Measurements from ENCODE around the gene CDH23. TPM values are rescaled to one million over a fixed set of nuclear protein-coding genes. Genes with fewer than 3 reads are reported as not detected.

The CDH23 gene
- total RNA-seq, 1 donor from 2014 or later, result 20.9 TPM

DNA sequence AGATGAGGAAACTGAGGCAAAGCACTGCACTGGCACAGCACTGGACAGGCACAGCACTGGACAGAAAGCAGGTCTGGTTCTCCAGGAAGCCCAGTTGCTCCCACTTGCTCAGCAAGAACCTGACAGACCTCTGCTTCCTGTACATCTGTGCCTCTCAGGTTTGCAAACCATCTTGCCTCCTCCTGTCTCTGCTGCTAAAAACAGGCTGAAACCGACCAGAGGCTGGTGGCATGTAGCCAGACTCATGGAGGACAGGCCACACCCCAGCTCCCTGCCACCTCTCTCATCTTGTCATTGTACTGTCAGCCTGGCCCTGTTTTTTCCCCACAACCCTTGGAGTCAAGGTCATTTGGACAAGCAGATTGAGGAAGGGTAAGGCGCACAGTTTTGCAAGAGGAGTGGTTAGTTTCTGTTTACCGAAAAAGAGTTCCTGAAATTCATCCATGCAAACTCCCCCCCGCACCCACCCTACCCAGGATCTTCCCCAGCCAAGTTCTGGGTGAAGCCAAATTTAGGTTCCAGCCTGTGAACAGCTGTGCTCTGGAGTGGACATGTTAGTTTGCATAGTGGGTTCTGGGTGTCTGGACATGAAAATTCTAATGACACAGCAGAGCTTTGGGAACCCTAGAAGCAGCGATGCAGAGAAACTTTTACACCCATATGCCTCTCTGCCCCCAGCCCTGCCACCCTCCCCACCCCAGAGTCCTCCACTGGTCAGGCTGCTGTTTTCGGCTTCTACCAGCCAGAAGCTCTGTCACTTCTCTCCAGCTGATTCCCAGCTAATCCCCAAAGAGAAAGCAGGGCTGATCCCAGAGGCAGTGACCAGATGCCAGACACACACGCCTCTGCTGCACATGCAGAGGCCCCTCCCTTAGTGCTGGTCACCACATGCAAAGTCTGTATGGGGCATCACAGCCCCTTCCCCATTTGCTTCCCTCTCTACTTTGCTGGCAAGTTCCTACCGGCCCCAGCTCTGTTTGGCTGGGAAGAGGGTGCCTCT lies 331.3 kb downstream of the CDH23 start:
- no peak for DNase-seq (ENCODE audit: low spot score)
- peak; percentile 36 for ATAC-seq

DNA sequence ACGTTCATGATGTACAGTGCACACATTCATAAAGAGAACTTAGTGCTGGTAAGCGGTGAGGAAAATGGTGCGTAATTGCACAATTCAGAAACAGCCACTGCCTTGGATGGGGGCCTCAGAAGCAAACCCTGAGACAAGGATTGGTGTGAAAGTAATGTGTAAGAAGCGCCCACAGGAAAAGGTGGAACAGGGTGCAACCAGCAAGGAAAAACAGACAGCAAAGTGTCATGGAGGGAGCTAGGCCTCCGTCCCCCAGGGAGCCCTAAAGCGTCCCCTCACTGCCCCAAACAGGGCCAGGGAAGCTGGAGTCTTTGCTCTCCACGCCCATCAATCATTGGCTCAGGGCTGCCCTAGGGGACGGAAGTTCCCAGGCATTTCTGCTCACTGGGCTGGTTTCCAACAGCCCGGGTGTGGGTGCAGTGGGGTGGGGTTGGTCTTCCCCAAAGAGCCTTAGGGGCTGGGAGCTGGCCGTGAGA lies 332.5 kb downstream of the CDH23 start:
- no peak for DNase-seq (ENCODE audit: low spot score)
- ATAC-seq, result peak; percentile 42

DNA sequence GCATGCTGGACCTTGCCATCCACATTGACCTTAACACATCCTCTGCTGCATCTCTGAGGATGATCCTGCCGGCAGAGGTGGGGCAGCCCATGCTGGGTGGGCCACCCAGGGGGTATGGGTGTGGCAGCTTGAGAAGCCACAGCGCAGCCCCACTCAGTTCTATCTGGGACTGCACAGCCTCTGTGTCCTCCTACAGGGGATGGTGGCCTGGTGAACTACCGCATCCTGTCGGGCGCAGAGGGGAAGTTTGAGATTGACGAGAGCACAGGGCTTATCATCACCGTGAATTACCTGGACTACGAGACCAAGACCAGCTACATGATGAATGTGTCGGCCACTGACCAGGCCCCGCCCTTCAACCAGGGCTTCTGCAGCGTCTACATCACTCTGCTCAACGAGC lies 335.1 kb downstream of the CDH23 start:
- ATAC-seq (no peak), DNase-seq (ENCODE audit: low spot score) (no peak)

DNA sequence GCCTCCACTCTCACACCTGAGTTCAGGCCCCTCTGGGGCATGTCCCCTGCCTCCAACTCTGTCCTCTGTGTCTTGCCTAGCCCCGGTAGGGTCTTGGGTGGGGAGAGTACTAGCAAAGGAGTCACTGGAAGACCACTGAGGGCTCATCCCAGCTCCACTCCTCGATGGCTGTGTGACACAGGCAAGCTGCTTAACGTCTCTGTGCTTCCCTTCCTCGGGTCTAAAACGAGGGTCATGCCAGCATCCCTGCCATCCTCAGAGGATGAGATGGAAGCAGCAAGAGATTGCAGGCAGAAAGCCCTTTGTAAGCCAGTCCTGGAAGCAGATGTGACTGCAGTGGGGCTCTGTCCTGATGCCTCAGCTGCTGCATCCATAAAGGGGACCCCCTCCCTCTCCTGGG lies 338.1 kb downstream of the CDH23 start:
- ATAC-seq, result no peak

DNA sequence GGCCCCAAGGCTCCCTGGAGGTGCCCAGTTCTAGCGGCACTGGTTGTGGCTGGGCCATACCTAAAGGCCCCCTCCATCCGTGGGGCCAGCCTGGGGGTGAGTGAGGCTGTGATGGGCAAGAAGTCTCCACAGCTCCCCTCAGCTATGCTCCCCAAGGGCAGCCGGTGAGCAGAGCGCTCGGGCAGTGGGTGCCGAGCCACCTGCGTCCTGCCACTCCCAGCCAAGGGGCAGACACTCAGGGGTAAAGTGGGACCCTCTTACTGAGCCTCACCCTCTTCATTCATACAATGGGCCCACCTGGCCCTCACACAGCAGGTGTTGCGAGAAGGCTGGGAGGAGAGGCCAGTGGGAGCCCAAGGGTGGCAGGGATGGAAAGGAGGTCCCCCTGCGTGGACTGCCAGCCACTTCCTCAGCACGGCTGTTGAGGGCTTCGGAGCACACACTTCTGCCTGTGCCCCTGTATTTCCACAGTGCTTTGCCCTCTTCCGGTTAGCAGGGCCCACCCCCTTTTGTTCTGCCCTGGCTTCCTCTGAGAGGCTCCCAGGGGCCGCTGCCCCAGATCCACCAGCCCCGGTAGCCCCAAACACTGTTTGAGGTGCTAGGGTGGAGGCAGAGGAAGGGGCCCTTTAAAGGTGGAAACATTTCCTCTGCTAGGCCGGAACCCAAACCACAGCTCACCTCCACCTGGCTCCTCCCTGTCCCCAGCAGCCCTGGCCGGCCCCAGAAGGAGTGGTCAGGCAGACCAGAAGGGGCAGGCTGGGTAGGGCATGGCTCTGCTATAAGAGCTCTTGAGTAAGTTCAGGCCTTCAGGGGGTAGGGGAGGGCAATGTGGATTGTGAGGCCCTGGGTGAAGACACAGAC lies 339.2 kb downstream of the CDH23 start:
- no peak for DNase-seq (ENCODE audit: low spot score)
- ATAC-seq, result peak; percentile 26

More for the DNA sequence above, 338.1 kb downstream of the CDH23 start:
- DNase-seq (ENCODE audit: low spot score), result no peak

DNA sequence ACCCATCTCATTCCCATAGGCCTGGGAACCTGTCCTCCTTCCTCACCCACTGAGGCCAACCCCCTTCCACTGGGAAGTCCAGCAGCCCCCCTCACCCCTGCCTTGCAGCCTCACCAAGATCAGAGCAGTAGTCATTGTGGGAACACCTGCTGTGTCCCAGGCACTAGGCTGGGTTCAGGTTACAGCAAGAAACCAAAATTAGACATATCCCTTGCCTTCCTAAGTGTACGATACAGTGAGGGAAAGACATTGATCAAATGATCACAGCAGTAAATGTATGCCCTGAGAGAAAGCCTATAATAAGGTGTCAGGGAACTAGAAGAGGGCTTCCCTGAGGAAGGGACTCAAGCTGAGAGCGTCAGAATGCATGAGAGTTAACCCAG lies 339.8 kb downstream of the CDH23 start:
- no peak for DNase-seq (ENCODE audit: low spot score)
- ATAC-seq, result no peak

DNA sequence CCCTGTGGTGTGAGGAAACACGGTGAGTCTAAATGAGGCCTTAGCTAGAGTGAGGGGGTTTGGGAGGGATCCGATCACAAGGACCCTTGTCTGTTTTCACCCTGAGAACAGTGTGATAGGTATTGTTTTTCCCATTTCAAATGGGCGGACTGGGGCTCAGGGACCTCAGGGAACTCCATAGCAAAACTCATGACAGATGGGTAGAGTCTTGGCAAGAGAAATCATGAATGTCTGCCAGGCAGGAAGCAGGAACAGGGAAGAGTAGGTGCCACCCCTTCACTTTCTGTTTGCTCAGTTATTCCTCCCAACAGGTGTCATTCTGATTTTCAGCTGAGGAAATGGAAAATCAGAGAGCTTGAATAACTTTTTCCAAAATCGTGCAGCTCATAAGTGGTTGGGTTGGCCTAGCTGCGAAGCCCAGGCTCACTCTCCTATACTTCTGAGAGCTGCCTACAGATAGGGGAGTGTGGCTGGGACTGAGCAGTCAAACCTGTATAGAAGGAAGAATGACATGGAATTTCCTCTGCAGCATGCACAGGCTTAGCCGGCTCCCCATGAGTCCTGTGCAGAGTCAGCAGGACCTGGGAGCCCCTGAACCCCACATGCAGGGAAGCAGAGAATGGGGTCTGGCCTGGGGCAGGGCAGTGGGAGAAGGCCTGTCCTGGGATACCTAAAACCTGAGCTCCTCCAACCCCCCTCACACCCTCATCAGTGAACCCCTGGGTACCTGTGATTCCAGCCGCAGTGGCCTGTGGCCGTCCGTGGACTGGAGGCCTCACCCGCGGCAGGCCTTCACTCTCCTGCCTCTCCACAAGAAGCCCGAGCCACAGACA lies 340.5 kb downstream of the CDH23 start:
- peak; percentile 42 for ATAC-seq
- no peak for DNase-seq (ENCODE audit: low spot score)

DNA sequence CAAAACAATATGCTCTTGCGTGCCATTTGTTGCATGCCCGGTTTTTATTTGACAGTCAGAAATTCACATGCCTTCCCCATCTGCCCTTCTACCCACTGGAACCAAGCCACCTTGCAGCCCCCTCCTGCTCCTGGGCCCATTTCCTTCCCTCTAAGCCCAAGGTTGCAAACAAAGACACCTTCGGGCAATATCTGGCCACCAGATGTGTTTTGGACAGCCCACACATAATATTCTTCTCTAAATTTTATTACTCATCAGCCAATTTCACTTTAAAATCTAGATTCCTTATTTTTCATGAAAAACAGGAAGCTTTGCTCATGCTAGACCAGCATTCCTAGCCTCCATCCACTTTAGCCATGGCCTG lies 341.1 kb downstream of the CDH23 start:
- ATAC-seq, result no peak
- no peak for DNase-seq (ENCODE audit: low spot score)

DNA sequence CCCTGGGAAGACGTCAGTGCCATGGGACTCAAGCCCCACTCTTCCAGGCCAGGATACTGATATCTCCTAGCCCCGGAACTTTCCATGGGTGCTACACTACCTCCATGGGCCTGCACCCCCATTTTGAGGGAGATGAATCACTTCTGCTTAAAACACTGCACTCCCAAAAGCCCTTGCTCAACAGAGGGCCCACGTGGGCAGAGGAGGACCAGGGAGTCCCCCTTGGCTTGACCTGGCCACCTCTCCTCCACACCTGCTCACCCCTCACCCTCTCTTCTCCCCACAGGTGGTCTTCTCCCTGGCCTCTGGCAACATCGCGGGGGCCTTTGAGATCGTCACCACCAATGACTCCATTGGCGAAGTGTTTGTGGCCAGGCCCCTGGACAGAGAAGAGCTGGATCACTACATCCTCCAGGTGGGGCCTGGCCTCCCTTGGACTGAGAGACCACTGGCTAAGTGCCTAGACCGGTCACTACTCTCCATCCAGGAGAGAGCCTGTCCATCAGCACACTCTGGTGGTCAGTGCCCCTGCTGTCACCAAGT lies 342.7 kb downstream of the CDH23 start:
- DNase-seq (ENCODE audit: low spot score), result no peak
- no peak for ATAC-seq

DNA sequence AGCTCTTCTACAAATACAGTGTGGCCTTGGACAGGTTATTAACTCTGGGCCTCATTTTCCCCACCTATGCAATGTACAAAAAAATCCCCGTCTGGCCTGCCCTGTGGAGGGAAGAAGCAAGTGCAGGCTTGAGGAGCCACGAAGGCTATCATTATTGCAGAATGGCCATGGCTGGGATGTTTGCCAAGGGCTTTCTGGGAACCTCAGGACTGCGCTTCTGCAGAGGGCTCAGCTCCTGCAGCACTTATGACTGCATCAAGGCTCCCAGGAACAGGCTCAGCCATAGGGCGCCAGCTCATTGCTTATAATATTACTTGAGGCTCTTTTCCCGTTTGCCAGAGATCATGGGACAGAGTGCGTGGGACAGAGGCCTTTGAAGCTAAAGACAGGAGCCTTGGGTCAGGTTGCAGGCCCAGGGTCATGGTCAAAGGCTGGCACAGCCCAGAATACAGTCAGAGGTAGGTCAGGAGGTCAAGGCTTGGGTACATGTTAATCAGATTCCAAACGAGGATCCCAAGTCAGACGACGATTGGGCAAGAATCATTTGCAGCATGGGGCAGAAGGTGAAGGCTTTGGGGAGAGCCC lies 343.4 kb downstream of the CDH23 start:
- ATAC-seq (no peak), DNase-seq (ENCODE audit: low spot score) (no peak)

DNA sequence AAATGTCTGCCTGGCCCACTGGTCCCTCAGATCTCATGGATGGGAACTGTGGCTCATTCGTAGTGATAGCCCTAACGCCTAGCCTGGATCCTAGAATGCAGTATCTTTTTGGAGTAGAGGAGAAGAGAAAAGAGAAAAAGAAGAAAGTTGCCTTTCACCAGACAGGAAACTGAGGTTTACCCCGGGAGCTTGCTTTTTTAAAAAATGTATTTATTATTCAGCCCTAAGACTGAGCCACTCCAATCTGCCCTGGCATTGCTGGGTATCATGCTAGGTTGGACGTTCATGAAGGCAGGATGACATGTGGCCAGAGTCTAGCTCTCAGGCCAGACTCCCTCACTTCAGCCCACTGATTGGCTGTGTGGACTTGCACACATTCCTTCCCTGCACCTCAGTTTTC lies 344.3 kb downstream of the CDH23 start:
- DNase-seq (ENCODE audit: low spot score), result no peak

DNA sequence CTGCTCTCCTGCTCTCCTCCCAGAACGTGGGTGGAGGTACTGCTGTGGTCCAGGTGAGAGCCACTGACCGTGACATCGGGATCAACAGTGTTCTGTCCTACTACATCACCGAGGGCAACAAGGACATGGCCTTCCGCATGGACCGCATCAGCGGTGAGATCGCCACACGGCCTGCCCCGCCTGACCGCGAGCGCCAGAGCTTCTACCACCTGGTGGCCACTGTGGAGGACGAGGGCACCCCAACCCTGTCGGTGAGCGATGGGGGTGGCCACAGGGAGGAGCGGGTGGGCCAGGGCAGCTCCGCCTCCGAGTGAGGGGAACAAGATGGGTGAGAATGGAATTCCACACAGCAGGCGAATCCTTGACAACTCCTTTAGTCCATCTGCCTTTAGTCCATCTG lies 345.0 kb downstream of the CDH23 start:
- DNase-seq (ENCODE audit: low spot score) (no peak), ATAC-seq (no peak)

More for the DNA sequence above, 344.3 kb downstream of the CDH23 start:
- no peak for ATAC-seq

DNA sequence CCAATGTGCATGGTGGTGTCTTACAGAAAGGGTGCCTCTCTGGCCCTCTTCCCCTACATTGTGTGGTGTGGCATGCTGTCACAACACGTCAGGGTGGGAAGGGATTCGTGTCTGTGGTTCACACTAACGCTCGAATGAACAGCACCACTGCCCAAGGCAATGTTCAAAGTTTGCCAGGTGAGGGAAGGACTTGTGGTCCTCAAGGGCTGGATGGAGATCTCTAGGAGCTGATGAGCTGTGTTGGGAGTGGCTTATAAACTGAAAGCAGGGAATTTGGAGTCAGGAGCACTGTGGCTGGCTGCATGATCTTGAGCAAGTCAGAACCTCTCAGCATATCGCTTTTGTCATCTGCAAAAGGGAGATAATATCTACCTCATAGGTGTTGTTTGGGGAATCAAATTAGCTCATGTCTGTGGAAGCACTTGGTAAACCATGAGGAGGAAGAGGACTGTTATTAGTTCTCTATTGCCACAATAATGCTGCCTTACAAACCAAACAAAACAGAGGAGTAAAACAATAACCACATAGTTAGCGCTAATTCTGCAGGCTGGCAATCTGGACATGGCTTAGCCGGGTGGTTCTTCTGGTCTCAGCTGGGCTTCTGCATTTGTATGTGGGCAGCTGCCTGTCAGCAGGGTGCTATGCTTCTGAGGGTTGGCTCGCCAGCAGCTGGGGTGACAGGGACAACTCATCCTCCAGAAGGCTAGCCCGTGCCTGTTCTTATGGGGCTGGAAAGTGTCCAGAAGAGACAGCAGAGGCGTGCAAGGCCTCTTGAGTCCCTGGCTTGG lies 345.8 kb downstream of the CDH23 start:
- ATAC-seq (no peak), DNase-seq (ENCODE audit: low spot score) (no peak)

DNA sequence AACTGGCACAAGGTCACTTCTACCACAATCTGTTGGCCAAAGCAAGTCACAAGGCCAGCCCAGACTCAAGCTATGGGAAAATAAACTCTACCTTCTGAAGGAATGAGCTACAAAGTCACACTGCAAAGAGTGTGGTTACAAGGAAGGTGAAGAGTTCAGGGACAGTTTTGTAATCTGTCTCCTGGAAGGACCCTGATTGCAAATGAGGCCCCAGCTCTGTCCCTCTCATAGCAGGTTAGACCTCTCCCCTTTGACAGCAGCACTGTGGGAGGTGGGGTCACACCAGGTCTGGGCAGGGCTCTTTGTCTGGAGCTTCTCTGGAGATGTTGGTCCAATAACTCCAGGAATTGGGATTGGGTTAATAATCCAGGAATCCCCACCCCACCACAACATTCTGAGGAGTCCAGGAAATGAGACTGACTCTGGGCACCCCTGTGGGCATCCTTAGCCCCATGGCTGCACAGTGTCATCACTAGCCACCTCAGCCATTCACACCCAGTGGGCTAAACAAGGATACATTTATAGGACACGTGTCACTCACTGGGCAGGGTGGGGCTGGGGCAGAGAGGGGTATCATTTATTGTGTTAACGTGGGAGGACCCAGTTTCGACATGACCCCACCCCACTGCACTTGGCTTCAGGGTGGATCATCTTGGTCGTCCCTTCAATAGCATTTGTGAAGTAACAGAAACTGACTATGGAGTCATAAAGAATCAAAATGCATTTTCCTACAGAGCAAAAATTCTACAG lies 346.5 kb downstream of the CDH23 start:
- DNase-seq (ENCODE audit: low spot score), result no peak
- ATAC-seq, result no peak

DNA sequence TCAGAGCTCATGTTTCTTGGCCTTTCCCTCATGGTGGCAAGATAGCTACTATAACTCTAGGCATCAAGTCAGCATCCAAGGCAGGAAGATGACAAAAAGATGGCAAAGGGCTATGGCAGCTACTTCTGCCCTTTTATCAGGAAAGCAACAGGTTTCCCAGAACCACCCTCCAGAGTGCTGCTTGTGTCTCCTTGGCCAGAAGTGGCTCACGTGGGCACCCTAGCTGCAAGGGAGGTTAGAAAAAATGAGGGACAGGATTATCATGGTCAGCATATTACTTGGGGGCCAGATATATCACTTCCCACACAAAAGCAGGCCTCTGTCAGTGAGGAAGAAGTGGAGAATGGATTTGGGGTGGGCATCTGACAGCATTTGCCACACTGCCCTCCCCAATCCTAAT lies 347.1 kb downstream of the CDH23 start:
- no peak for DNase-seq (ENCODE audit: low spot score)
- ATAC-seq, result no peak

DNA sequence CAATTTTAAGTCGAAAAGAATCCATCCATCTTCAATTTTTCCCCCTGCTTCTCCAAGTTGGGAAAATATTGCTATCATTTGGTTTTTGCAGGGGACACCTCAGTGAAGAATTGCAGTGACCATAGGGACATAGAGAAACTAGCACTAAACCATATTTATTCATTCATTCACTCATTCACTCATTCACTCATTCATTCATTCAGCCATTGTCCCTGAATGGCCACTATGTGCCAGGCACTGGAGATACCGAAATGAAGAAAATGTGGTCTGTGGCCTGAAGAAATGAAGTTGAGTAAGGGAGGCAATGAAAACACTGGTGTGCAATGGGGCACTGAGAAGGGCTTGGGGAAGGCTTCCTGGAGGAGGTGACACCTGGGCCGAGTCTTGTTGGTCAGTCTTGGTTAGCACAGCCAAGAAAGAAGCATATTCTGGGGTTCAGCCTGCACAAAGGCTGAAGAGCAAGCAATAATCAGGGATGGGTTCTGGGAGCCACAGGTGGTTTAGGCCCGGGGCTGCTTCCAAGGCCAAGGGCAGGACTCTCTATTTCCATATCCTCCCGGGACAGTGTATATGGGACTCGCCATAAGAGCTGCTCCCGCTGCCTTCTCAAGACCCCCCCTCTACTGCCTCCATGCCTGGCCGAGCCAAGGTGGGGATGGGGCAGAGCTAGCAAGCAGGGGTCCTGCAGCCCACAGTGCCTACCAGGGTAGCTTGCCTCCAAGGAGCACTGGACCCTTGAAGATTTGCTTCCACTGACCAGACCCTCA lies 348.4 kb downstream of the CDH23 start:
- DNase-seq (ENCODE audit: low spot score) (no peak), ATAC-seq (no peak)

DNA sequence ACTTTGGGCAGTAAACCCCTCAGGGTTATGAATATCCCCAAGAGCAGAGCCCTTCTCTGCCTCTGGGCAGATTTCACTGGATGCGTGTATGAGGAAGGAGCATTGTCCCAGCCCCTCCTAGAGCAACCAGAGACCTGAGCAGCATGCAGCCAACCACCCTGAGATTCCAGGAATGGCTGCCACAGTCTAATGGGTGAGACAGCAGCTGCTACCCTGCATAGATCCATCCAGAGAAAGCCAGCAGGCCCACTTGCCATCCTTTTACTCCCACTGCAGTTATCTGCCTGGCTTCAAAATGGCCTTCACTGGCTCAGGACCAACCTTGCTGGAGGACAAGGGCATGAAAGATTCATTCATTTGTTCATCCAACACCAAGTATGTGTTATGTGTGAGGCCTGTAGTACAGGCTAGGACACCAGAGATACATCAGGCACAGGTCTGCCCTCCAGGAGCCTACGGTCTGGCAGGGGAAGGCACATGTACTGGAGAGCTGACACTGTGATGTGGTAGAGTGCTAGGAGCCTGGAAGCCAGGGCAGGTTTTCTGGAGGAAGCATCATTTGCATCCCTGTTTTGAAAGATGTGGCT lies 349.0 kb downstream of the CDH23 start:
- DNase-seq (ENCODE audit: low spot score) (no peak), ATAC-seq (no peak)

All from left lobe of liver (tissue), 2 donors.